WI38 (cell line): Measurements from ENCODE around the gene TEAD1.
A peak's percentile ranks its signal among the peaks of the same experiment; 100 is the strongest.

Experiments
- H3K4me3 ChIP-seq: 2 replicates; pipeline ENCODE4 v1.5.1; 2011; ENCODE audit warnings: low read depth, mild to moderate bottlenecking, control low read depth, low read length
- TF ChIP-seq, protein P1 (sequence below): IDR thresholded peaks from 2 replicates; pipeline ENCODE4 v1.5.1; 2012; ENCODE audit warnings: low read depth, mild to moderate bottlenecking, control low read depth, low read length

TEAD1 gene

DNA sequence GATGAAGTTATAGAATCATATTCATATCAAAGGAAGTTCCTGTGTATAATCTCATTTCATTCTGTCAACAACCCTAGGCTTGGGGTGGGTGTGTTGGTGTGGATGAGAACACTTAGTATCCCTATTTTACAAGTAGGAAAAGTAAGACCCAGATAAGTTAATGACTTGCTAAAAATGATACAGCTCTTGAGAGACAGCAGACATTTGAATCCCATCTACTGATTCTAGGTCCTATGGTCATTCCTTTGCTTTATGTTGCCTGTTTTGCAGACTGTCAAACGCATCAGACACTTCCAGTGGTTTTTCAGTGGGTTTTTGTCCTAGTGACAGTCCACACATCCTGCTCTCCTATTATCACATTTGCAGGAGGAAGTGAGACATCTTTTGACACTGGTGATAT lies 153.1 kb downstream of the TEAD1 start:
- peak overlapping the region; percentile 63 for H3K4me3 ChIP-seq
- TF ChIP-seq, protein P1, sequence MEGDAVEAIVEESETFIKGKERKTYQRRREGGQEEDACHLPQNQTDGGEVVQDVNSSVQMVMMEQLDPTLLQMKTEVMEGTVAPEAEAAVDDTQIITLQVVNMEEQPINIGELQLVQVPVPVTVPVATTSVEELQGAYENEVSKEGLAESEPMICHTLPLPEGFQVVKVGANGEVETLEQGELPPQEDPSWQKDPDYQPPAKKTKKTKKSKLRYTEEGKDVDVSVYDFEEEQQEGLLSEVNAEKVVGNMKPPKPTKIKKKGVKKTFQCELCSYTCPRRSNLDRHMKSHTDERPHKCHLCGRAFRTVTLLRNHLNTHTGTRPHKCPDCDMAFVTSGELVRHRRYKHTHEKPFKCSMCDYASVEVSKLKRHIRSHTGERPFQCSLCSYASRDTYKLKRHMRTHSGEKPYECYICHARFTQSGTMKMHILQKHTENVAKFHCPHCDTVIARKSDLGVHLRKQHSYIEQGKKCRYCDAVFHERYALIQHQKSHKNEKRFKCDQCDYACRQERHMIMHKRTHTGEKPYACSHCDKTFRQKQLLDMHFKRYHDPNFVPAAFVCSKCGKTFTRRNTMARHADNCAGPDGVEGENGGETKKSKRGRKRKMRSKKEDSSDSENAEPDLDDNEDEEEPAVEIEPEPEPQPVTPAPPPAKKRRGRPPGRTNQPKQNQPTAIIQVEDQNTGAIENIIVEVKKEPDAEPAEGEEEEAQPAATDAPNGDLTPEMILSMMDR: no peak

DNA sequence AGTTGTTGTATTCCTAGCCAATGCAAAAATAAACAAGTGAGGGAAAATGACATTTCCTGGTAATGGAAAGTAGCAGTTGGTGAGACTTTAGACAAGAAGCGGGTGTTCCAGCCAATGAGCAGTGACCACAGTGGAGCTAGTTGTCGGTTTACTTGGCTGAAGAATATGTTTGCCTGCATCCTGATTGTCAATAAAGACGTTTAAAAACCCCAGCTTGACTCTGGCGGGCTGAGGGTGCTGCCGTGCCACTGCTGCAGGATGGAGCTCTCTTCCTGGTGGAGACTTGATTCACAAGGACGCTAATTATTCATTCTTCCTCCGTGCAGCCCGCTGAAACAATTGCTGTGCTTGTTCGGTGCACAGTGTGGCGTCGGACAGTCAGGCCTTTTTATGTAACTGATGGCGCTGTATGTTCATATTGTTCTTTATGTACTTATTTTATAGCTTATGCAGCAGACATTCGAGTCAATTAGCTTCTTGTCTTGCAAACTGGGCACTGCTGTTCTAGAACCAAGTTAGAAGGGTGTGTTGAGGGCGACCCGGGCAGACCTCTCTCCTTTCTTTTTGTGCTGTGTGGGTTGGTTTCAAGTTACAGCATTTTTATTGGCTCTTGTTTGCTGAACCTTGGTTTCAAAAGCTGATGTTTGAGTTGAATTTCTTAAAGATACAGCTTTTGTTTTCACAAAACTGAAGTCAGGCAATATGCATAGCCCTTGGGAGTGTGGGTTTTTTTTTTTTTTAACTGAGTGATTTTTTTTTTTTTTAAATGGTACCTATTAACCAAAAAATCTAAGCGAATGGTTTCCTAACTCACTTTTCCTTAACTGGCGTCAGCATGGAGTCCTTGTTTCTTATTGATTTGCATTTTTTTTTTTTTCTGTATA lies 153.9 kb downstream of the TEAD1 start:
- peak overlapping the region; percentile 63 for H3K4me3 ChIP-seq
- TF ChIP-seq, protein P1: no peak

DNA sequence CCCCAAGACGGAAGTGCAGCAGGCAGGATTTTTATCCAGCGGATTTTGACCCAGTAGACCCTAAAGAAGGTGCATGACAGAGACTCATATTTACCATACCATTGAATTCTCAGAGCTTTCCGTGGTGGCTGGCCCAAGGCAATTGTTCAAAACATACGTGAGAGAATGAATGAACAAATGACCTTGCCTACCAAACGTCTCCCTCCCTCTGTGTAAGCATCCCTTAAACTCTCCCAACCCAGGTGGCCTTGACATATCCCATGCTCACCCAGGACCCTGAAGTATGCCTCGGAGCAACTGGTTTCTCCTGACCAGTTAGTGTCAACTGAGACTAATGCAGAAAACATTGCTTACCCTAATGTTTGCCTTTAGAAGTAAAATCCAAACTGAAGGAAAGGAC lies 154.9 kb downstream of the TEAD1 start:
- TF ChIP-seq, protein P1: no peak
- peak overlapping the region; percentile 63; the same call in 1 of the 2 replicates for H3K4me3 ChIP-seq

DNA sequence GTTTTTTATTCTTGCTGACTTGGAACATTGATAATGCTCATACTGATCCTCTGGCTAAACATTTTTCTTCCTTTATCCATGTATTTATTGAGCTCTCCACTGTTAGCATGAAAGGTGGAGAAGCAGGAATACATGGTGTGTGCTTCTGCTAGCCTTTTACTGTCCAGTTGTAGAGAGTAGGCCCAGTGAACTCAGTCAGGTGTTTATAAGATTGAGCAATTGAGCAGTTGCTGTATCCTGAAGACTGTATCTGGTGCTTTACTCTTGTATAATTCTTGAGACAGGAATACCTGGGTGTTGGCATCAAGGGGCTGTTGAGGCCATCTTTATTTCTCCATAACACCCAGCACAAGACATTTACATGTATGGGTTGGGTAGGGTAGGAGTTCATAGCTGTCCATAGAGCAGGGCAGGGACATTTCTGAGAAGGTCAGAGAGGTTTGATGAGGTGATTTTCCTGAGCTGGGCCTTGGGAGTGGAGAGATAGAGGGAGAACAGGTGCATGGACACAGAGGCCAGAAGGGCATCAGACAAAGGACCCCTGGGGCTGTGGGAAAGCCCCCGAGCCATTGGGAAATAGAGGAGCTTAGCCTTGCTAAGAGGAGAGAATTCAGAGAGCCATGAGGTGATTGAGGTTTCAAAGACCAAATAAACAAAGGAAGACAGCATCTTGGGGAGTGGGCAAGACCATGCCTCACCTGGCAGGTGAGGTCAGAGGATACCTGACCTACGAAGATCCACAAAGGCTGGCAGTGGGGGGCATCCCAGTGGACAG lies 155.5 kb downstream of the TEAD1 start:
- TF ChIP-seq, protein P1: no peak
- H3K4me3 ChIP-seq: no peak overlapping the region

DNA sequence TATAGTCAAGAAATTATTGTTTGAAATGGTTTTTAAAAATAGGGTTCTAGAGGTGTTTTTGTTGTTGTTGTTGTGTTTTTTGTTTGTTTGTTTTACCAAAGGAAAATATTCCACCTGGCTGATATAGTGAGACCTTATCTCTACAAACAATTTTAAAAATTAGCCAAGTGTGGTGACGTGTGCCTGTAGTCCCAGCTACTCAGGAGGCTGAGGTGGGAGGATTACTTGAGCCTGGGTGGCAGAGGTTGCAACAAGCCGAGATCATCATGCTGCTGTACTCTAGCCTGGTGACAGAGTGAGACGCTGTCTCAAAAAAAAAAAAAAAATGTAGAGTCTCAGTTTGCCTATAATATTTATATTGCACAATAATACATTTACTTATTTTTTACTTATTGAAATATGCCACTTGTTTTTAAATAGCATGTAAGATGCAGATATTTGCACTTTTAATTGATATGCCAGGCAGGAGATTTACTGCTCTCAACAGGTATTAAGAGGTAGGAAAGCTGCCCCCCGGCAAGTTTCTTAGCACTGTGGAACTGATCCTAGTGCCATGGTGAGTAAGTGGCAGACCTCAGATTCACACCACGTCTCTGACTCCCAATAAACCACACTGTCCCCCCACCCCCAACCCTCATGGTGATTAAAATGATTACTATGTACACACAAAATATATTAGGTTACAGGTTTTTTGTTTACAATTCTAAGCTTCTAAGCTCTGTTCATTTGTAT lies 157.4 kb downstream of the TEAD1 start:
- TF ChIP-seq, protein P1: no peak
- H3K4me3 ChIP-seq: no peak overlapping the region

DNA sequence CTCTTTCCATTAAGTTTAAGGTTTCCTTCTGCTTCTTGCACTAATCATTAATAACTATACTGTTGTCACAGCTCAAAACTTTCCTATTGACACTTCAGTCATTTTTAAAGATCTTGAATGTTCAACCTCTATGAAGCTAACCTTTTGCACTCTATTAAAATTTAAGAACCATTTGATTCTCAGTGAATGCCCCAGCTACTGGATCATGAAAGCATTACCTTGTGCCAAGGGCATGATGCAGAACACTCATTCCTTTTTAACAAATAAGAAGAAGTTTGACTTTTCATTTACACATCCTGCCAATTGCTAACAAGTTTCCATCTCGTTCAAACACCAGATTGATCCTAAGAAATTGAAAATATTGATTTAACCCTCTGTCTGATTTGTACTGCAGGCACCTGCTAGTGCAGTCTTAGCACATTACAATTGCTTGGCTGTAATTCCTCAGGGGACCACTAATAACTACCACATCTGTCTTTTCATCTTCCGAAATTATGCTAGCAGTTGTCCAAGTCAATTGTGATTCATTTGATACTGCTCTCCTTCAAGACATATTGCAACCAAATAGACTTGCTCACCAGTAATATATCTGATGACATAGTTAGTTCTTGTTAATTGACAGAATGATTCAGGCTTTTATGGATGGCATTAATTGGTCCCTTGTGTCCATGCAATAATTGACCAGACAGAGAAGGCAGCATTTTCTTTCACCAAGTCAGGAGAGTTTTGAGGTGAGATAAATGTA lies 158.4 kb downstream of the TEAD1 start:
- no peak overlapping the region for H3K4me3 ChIP-seq
- TF ChIP-seq, protein P1: no peak
